Spleen (tissue), 11 donors: ENCODE data around the gene ZNF469. TPM values are rescaled to one million over a fixed set of nuclear protein-coding genes. Genes with fewer than 3 reads are reported as not detected.

Experiments
- DNase-seq: peaks from one replicate; pipeline ENCODE4 v3.0.0-alpha.2; 2020
- H3K27ac ChIP-seq, 8 donors: fragments of 200-600 bp; sonication (generic) in 7 of 8; 1 replicate in 4 of 8; 2 replicates in 4 of 8; pipeline versions ENCODE4 v1.5.0 to v1.8.0; 2016 to 2021; ENCODE audit warnings: inconsistent platforms in 4 of 8, mild to moderate bottlenecking in 4 of 8, moderate library complexity in 1 of 8
- H3K27me3 ChIP-seq, 7 donors: fragments of 200-600 bp; sonication (generic) in 6 of 7; replicated peaks in 1 of 7; 1 replicate in 4 of 7; 2 replicates in 3 of 7; pipeline versions ENCODE4 v1.5.0 to v1.8.0; 2016 to 2021; ENCODE audit warnings: inconsistent platforms in 3 of 7, mild to moderate bottlenecking in 1 of 7
- H3K36me3 ChIP-seq, 6 donors: fragments of 200-600 bp; sonication (generic) in 5 of 6; 1 replicate in 4 of 6; 2 replicates in 2 of 6; pipeline versions ENCODE4 v1.5.0 to v1.8.0; 2016 to 2021; ENCODE audit warnings: inconsistent platforms in 2 of 6
- H3K4me1 ChIP-seq, 6 donors: fragments of 200-600 bp; sonication (generic) in 5 of 6; 1 replicate in 3 of 6; 2 replicates in 3 of 6; pipeline versions ENCODE4 v1.5.0 to v1.8.0; 2016 to 2021; ENCODE audit warnings: inconsistent platforms in 3 of 6
- H3K4me3 ChIP-seq, 8 donors: fragments of 200-600 bp; sonication (generic) in 7 of 8; 1 replicate in 4 of 8; 2 replicates in 4 of 8; pipeline versions ENCODE4 v1.5.0 to v1.8.0; 2016 to 2021; ENCODE audit warnings: inconsistent platforms in 4 of 8, mild to moderate bottlenecking in 4 of 8, moderate library complexity in 2 of 8
- H3K9me3 ChIP-seq, 8 donors: fragments of 200-600 bp; sonication (generic) in 7 of 8; 1 replicate in 4 of 8; 2 replicates in 4 of 8; pipeline versions ENCODE4 v1.5.0 to v1.8.0; 2016 to 2021; ENCODE audit warnings: inconsistent platforms in 4 of 8
- POLR2A ChIP-seq, 3 donors: fragments of 450-650 bp; IDR thresholded peaks; one replicate each; pipeline ENCODE4 v1.5.1; 2017; ENCODE audit warnings: antibody characterized with exemption in 3 of 3, mild to moderate bottlenecking in 1 of 3
- POLR2AphosphoS5 ChIP-seq, 3 donors: sonication (generic); formaldehyde crosslinking; IDR thresholded peaks; one replicate each; pipeline ENCODE4 v1.5.1; 2017; ENCODE audit warnings: antibody characterized with exemption in 3 of 3
- WGBS, 5 donors: extraction: QIAGEN DNeasy Blood & Tissue Kit in 3 of 5; methylation state at CpG; one replicate each; pipeline versions ENCODE4 v1.1.5 to v1.1.7; 2013 to 2018; 5-methylcytosine and 5-hydroxymethylcytosine counted together
- intact Hi-C: fragments of 100-400 bp; cut with DNase I; formaldehyde crosslinking; loops from one replicate; pipeline ENCODE4 v1.15.0; 2023; ENCODE audit warnings: low total_unique reads
- polyA plus RNA-seq, 3 donors: library from polyadenylated mRNA; stranded (reverse); fragments of 200-250 nt; gene quantifications; one replicate each; pipeline ENCODE4 v1.2.1, GENCODE V29; 2013
- total RNA-seq, 7 donors: library from RNA; depleted of rRNA in 3 of 7; stranded (reverse); fragments of >200 nt in 3 of 7; fragmentation: NEBNext Ultra II Directional in 4 of 7; extraction: Animal tissue kit (Norgen Biotek cat#: 25700) in 4 of 7; gene quantifications; one replicate each; pipeline versions ENCODE4 v1.1.0 to v1.2.1, GENCODE V29; 2016 to 2021
- TF ChIP-seq, protein P1 (sequence below), 11 experiments: fragments of 200-600 bp in 7 of 11; fragments of 450-650 bp in 4 of 11; sonication (generic) in 4 of 11; IDR thresholded peaks in 8 of 11; conservative IDR thresholded peaks in 3 of 11; 1 replicate in 7 of 11; 2 replicates in 4 of 11; pipeline versions ENCODE4 v1.4.0 to v1.8.0; 2016 to 2021; ENCODE audit warnings: antibody characterized with exemption in 11 of 11, inconsistent platforms in 4 of 11, mild to moderate bottlenecking in 1 of 11
- donor health status: healthy with polysubstance abuse.
- donor health status: DM: no; HTN: no; CAD: no; lungs with moderate emphysema.
- donor health status: DM: no; HTN: no; CAD: no.
- donor health status: Bipolar disorder and iron deficiency.
- donor health status: healthy.
- donor health status: DM: no; HTN: no; CAD: no.
- donor health status: DM: yes; HTN: yes; CAD: no.

The ZNF469 gene
- total and polyA plus RNA-seq, 10 donors, result 0.27 to 8.0 (median 3.3) TPM

DNA sequence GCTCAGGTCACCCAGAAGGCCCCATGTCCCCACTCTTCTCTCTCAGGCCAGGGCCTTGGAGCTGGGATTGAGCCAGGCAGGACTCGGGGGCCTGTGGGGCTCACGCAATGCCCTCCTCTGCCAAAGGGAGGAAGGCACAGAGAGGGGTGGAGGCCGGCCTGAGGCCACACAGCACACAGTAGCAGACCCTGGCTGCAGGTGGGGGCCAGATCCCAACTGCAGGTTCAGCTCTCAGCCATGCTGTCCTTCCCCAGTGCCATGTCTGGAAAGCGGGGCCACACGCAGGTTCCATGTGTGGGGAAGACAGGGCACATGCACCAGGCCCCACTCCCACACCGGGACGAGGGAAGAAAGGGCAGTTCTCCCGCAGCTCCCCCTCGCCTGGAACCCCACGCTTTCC lies 37.0 kb downstream of the ZNF469 start:
- Histone ChIP-seq H3K9me3 (no peaks in the 10 kb centered on the region), H3K4me3 (no peak overlapping the region), H3K36me3 (no peaks in the 10 kb centered on the region), H3K27ac (no peak overlapping the region), H3K27me3 (peaks cover 0 to 27% (median 0%) of the 10 kb centered on the region in 7 donors), H3K4me1 (peaks cover 0 to 15% (median 0%) of the 10 kb centered on the region in 6 donors)
- TF ChIP-seq POLR2AphosphoS5 (IDR thresholded peaks at IDR 0.05) (no peak), POLR2A (IDR thresholded peaks at IDR 0.05) (no peak)
- TF ChIP-seq, protein P1, sequence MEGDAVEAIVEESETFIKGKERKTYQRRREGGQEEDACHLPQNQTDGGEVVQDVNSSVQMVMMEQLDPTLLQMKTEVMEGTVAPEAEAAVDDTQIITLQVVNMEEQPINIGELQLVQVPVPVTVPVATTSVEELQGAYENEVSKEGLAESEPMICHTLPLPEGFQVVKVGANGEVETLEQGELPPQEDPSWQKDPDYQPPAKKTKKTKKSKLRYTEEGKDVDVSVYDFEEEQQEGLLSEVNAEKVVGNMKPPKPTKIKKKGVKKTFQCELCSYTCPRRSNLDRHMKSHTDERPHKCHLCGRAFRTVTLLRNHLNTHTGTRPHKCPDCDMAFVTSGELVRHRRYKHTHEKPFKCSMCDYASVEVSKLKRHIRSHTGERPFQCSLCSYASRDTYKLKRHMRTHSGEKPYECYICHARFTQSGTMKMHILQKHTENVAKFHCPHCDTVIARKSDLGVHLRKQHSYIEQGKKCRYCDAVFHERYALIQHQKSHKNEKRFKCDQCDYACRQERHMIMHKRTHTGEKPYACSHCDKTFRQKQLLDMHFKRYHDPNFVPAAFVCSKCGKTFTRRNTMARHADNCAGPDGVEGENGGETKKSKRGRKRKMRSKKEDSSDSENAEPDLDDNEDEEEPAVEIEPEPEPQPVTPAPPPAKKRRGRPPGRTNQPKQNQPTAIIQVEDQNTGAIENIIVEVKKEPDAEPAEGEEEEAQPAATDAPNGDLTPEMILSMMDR (IDR thresholded peaks at IDR 0.05 in 8 of 11, conservative IDR thresholded peaks at IDR 0.05 in 3 of 11), result no peak
- 82 to 94% (median 90%) methylated on average over 8 to 10 of the region's 10 CpGs for WGBS, 5 donors
- intact Hi-C loops, result no loop called here
- no peak for DNase-seq

DNA sequence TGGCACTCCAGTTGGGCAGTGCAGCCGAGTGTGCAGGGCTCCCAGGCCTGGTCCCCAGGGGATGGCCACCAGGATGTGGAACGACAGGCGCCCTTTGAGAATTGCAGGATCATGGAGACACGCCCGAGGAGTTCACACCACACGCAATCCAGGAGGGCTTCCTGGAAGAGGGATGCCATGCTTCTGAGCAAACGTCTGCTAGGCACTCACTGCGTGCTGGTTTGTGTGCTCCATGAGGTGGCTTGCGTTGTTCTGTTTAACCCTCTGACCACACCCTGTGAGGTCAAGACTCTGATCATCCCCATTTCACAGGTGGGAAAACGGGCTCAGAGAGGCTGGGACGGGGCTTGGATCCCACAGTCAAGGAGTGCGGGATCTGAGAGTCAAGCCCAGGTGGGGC lies 37.7 kb downstream of the ZNF469 start:
- peaks cover 0 to 13% (median 0%) of the 10 kb centered on the region in 6 donors for H3K4me1 ChIP-seq
- DNase-seq, result no peak
- peaks cover 0 to 27% (median 0%) of the 10 kb centered on the region in 7 donors for H3K27me3 ChIP-seq
- 78 to 94% (median 85%) methylated on average over 12 of the region's 12 CpGs for WGBS, 5 donors
- TF ChIP-seq POLR2AphosphoS5 (IDR thresholded peaks at IDR 0.05) (no peak), POLR2A (IDR thresholded peaks at IDR 0.05) (no peak)
- TF ChIP-seq, protein P1 (IDR thresholded peaks at IDR 0.05 in 8 of 11, conservative IDR thresholded peaks at IDR 0.05 in 3 of 11), result no peak
- no peaks in the 10 kb centered on the region for H3K36me3 ChIP-seq
- no peaks in the 10 kb centered on the region for H3K9me3 ChIP-seq
- no peak overlapping the region for H3K27ac ChIP-seq
- intact Hi-C loops, result no loop called here
- H3K4me3 ChIP-seq, result no peak overlapping the region

DNA sequence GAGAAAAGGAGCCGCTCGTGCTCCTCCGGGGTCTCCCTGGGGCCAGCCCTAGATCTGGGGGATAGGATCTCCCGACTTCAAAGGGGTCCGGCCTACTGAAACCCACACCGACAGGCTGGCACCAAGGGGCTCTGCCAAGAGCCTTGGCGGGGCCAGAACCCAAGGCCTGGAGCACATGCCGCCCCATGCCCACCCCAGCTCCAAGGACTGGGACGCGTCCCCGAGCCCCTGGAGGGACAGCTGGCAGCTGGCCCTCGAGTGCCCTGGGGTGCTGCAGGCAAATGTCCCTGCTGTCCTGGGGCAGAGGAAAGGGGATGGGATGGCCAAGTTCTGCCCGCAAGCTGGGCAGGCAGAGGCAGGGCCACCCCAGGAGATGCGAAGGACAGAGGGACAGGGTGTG lies 38.5 kb downstream of the ZNF469 start:
- no peak for TF ChIP-seq POLR2AphosphoS5 (IDR thresholded peaks at IDR 0.05)
- TF ChIP-seq, protein P1 (IDR thresholded peaks at IDR 0.05 in 8 of 11, conservative IDR thresholded peaks at IDR 0.05 in 3 of 11), result no peak
- Histone ChIP-seq H3K27ac (no peak overlapping the region), H3K4me1 (peaks cover 0 to 10% (median 0%) of the 10 kb centered on the region in 6 donors), H3K9me3 (no peaks in the 10 kb centered on the region), H3K4me3 (no peak overlapping the region), H3K27me3 (peaks cover 0 to 27% (median 0%) of the 10 kb centered on the region in 7 donors), H3K36me3 (no peaks in the 10 kb centered on the region)
- no peak for DNase-seq
- intact Hi-C loops, result no loop called here
- WGBS, 5 donors, result 82 to 89% (median 83%) methylated on average over 10 to 14 of the region's 14 CpGs

DNA sequence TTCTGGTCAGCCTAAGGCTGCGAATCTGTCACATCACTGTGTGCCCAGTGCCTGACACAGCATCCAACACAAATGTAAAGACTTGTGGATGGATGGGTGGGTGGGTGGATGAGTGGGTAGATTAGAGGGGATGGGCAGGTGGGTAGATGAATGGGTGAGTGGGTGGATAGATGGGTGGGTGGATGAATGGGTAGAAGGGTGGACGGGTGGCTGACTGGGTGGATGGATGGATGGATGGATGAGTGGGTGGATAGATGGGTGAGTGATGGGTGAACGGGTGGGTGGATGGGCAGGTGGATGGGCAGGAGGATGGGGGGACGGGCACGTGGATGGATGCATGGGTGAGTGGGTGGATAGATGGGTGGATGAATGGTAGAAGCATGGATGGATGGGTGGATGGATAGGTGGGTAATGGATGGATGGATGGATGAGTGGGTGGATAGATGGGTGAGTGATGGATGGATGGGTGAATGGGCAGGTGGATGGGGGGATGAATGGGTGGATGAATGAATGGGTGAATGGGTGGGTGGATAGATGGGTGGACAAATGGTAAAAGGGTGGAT lies 39.2 kb downstream of the ZNF469 start:
- no peak for DNase-seq
- Histone ChIP-seq H3K36me3 (no peaks in the 10 kb centered on the region), H3K4me3 (no peak overlapping the region), H3K27ac (no peak overlapping the region), H3K4me1 (peaks cover 0 to 10% (median 0%) of the 10 kb centered on the region in 6 donors), H3K27me3 (peaks cover 0 to 27% (median 0%) of the 10 kb centered on the region in 7 donors), H3K9me3 (no peaks in the 10 kb centered on the region)
- WGBS, 5 donors, result 41 to 53% (median 48%) methylated on average over 5 of the region's 5 CpGs
- intact Hi-C loops, result no loop called here
- no peak for TF ChIP-seq POLR2A (IDR thresholded peaks at IDR 0.05)
